AML-193 (cell line): ENCODE data around the gene DIPK1A.

Experiments
- DNase-seq, 2 experiments: peaks; one replicate each; lab custom pipeline; 2025; lab: John Stamatoyannopoulos, UW

DIPK1A gene

GRCh38 chr1:92961131-92961895 lies at the start of gene DIPK1A:
DIPK1A (minus strand) TSS chr1:92961462; CDS start chr1:92961429, 33 bp downstream.
- DNase-seq = peak; percentile 19 to 25

DNA sequence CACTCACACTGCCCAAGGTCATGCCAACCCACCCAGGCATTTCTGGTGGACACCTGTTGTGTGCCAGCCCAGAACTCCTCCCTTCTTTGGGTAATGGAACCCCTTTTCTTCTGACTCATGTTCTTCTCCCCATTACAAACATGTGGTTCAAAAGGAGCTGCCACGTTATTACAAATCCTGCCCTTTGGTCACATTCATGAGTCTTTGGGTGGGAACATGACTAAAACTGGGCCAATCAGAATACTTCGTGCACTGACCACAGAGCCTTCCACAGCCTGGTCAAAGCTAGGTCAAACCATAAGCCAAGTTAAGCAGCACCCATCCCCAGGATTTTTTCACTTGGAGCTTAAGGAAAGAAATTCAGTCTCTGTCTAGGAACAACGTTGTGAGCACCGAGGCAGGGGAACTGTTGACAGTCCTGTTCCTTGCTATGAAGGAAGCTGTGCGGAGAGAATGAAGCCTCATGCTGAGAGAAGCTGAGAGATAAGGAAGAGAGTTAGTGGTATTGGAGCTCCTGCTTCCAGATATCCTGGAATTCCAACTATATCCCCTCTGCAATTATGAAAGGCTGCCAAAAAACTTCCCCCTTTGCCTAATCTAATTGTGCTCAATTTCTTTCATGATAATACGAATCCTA lies 46.8 kb upstream of the DIPK1A start:
- no peak for DNase-seq

DNA sequence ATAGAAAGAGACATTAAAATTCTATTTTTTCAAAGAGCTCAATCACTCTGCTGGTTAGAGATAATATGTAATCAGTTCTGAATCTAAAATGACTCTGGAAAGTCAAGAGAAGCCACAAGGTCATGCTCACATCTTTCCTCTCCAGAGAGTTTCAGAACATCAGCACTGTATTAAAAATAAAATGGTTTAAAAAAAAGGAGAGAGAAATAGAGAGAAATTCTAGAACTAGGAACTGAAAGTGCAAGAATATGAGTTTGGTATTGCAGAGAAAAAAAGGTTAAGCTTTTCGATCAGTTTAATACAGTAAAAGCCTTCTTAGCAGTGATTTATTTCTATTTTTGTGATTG lies 44.0 kb upstream of the DIPK1A start:
- DNase-seq = no peak

DNA sequence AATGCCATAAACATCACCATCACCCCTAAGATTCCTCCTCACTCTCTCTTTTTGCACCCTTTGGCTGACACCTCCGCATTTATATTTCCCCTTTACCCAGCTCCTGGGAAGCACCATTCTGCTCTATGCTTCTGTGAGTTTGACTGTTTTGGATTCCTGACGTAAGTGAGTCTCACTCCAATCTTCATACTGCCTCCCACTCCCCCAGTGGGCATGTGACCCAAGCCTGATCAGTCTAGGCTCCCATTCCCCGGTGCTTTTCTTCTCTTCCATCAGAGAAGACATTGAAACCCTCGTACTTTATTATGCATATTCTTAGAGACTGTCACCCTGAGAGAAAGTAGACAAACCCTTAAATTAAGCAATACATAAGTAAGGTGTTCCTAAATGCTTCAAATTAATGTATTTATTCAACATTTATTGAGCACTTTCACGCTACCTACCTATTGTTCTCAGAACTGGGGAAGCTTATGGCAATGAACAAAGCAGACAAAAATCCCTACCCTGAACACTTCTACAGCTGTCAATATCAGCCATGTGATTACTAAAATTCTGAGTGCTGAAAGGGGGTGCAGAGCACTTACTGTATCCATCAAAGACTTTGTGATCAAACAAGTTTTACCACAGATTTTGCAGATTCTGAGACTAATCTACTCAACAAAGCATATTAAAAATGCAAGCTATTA lies 43.4 kb upstream of the DIPK1A start:
- DNase-seq = no peak

- no peak for DNase-seq
Measured at GRCh38 chr1:93003981-93004380, 42.7 kb upstream of the DIPK1A start.

DNA sequence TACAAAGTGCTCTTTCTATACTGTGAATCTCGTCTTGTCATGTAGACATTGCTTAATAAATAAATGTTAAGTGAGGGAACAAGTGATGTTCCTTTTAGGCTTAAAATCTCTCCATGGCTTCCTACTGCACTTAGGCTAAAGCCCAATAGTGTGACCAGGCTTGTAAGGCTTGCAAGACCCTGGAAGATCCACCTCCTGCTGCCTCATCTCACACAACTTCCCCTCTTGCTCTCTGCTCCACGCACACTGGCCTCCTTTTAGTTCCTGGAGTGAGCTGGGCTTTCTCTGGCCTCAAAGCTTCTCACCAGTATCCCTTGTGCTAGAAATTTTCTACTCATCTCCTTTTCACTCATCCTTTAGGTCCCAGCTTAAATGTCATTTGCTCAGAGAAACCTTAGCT lies 41.5 kb upstream of the DIPK1A start:
- no peak for DNase-seq

DNA sequence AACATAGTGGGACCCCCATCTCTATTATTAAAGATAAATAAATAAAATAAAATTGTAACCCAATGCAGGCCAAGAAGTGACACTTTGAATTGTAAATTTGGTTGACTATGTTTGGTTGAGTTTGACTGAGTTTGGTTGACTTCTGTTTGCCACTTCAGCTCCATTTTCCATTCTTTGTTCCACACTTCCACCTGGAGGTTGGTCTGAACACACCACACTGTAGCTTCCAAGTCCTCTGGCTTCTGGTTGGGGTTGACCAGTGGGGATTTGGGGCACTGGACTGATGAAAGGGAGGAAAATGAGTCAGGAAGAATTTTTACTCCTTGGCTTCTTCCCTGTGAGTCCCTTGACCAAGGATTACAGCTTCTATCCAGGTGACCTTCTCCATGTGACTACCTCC lies 40.6 kb upstream of the DIPK1A start:
- DNase-seq = no peak

- DNase-seq = no peak
Measured at GRCh38 chr1:93000751-93001175, 39.5 kb upstream of the DIPK1A start.

GRCh38 chr1:93000291-93000690 lies 39.0 kb upstream of the DIPK1A start:
- DNase-seq = no peak

DNA sequence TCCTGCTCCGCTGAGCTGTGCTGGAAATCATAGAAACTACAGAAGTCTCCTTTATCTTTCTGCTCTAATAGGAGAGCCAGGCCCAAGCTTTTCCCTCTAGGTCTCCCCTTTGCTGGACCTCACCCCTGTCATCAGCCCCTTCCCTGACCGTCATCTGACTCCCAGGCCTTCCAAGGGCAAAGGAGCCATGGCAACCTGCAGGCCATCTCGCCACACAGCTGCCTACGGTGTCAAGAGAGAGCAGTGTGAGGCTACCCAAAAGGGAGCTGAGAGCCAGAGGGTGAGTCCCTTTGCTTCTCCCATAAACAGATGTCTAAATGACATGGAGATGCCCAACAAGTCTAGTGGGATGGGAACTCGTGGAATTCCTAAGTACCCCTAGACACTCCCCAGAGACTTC lies 37.6 kb upstream of the DIPK1A start:
- no peak for DNase-seq

GRCh38 chr1:92995441-92996430 lies 34.5 kb upstream of the DIPK1A start:
- no peak for DNase-seq

DNA sequence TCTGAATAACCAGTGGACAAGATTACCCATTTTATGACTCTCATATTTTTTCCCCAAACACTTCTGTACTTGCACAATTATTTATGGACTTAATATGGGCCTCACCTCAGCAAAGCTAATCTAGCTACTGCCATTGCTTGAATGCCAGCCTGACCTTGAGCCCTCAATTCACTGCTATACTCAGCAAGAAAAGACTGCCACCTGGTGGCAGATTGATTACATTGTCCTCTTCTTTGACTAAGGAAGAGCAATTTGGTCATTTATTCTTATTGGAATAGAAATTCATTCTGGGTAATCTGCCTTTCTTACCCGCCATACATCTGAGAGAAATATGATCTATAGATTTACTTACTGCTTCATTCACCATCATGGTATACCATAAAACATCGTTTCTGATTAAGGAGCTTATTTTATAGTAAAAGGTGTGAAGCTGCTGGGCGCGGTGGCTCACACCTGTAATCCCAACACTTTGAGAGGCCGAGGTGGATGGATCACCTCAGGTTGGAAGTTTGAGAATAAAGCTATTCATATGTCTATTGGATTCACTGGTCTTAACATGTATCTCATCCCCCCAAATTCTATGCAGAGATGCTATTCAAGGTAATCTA lies 32.9 kb upstream of the DIPK1A start:
- DNase-seq = peak; percentile 71 to 75

GRCh38 chr1:92993581-92993980 lies 32.3 kb upstream of the DIPK1A start:
- DNase-seq = no peak

- DNase-seq = no peak
Measured at GRCh38 chr1:92992877-92993276, 31.6 kb upstream of the DIPK1A start.

GRCh38 chr1:92992054-92992453 lies 30.8 kb upstream of the DIPK1A start:
- DNase-seq = no peak

GRCh38 chr1:92990828-92991227 lies 29.6 kb upstream of the DIPK1A start:
- no peak for DNase-seq

- DNase-seq = no peak
Measured at GRCh38 chr1:92989936-92990583, 28.8 kb upstream of the DIPK1A start.

DNA sequence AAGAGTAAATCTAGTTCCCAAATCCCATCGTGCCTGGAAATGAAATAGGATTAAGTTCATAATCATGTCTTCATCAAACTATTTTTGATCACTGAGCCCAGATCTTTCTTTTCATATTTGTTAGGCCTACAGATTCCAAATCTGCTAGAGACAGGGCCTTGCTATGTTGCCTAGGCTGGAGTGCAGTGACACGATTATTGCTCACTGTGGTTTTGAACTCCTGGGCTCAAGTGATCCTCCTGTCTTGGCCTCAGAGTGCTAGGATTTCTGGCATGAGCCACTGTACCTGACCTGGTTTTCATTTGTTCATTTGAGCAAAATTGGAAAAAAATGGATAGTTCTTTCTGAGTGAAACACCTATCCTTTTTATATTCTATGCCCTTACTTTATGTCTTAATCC lies 28.0 kb upstream of the DIPK1A start:
- no peak for DNase-seq

GRCh38 chr1:92987462-92987861 lies 26.2 kb upstream of the DIPK1A start:
- DNase-seq = no peak

DNA sequence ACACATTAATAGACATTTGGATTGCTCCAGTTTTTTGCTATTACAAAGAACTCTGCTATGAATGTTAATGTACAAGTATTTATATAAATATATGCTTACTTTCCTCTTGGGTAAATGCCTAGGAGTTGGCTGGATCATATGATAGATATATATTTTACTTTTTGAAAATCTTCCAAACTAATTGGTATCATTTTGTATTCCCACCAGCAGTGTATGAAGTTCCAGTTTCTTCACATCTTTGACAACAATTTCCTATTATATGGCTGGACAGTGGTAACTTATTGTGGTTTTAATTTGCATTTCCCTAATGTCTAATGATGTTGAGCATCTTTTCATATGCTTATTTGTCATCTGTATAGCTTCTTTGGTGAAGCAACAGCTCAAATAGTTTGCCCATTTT lies 23.8 kb upstream of the DIPK1A start:
- no peak for DNase-seq
